Epithelial cell of esophagus (primary cell): Measurements from ENCODE around the gene PHF3.
A peak's percentile ranks its signal among the peaks of the same experiment; 100 is the strongest.

Source experiments
- DNase-seq: peaks from one replicate; pipeline ENCODE4 v3.0.0; 2010; ENCODE audit warnings: low read depth
- H3K4me3 ChIP-seq: 2 replicates; pipeline ENCODE4 v1.5.1; 2011; ENCODE audit warnings: mild to moderate bottlenecking, low read length, control low read depth
- TF ChIP-seq, protein P1 (sequence below): IDR thresholded peaks from 2 replicates; pipeline ENCODE4 v1.5.1; 2011; ENCODE audit warnings: low read depth, mild to moderate bottlenecking, low read length, control low read depth, inconsistent platforms; ENCODE audit not compliant: insufficient read depth; ENCODE audit errors: missing control alignments

Gene PHF3

DNA sequence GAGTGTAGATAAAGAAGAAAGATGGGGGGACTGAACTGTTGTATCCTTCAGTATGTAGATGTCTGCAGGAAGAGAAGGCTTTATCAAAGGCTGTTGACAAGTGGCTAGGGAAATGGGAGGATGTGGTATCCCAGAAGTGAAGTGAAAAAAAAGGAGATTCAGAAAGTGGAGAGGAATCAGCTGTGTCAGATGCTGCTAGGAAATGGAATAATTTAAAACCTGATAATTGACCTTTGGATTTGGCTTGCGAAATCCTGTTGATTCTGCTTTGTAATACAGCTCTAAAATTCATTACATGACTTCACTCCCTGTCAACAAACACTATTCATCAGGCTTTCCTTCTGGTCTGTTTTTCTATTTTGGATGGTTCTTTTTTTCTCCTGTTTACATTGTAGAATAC lies 41.7 kb downstream of the PHF3 start:
- H3K4me3 ChIP-seq, result no peak overlapping the region
- peak; percentile 37 for DNase-seq
- TF ChIP-seq, protein P1, sequence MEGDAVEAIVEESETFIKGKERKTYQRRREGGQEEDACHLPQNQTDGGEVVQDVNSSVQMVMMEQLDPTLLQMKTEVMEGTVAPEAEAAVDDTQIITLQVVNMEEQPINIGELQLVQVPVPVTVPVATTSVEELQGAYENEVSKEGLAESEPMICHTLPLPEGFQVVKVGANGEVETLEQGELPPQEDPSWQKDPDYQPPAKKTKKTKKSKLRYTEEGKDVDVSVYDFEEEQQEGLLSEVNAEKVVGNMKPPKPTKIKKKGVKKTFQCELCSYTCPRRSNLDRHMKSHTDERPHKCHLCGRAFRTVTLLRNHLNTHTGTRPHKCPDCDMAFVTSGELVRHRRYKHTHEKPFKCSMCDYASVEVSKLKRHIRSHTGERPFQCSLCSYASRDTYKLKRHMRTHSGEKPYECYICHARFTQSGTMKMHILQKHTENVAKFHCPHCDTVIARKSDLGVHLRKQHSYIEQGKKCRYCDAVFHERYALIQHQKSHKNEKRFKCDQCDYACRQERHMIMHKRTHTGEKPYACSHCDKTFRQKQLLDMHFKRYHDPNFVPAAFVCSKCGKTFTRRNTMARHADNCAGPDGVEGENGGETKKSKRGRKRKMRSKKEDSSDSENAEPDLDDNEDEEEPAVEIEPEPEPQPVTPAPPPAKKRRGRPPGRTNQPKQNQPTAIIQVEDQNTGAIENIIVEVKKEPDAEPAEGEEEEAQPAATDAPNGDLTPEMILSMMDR, result no peak

DNA sequence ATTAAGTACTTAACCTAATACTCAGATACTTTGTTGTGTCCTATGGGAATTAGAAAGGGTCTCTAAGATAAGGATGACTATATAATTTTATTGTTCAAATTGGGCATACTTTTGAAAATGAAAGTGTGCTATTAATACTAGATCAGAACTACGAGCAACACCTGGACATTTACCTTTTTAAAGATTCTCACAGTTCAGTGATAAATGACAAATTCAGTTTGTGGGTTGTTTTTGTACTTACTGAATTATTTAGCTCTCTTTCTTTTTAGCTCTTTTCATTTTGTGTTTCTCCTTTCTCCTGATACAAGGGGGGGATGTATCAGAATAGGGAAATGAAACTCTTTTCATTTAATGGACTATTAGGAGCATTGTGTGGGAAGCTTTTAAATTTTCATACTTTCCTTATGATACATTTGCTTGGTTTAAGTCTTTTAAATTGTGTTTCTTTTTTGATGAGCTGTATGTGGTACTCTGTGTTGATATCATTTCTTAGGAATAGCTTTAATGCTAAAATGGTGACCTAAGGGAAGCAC lies 47.5 kb downstream of the PHF3 start:
- TF ChIP-seq, protein P1, result no peak

DNA sequence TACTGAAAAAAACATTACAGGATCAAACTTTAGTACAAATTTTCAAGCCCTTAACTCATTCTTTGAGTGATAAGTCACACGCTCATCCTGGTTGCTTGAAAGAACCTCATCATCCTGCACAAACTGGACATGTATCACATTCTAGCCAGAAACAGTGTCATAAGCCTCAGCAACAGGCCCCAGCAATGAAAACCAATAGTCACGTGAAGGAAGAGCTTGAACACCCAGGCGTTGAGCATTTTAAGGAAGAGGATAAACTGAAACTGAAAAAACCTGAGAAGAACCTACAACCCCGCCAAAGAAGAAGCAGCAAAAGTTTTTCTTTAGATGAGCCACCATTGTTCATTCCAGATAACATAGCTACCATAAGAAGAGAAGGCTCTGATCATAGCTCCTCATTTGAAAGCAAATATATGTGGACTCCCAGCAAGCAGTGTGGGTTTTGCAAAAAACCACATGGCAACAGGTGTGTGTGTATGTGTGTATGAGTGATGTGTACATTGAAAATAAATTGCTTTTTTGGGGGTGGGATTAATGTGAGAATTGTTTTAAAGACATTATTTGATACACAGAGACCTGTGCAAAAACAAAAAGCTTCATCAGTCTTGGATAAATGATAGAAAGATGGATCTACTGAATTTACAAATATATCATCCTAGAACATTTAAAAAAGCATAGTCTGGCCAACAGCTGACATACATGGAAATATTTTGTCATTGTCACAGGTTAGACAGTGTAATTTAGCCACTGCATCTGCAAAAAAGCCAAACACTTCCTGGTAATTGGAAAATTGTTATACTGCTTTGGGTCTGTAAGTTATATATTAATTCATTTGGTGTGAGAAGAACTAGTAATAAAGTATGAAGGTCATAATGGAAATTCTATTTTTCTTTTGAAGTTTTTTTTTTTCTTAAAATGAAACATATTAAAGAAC lies 50.1 kb downstream of the PHF3 start:
- no peak for DNase-seq
- TF ChIP-seq, protein P1, result no peak
- no peak overlapping the region for H3K4me3 ChIP-seq

More for the DNA sequence above, 47.5 kb downstream of the PHF3 start:
- no peak overlapping the region for H3K4me3 ChIP-seq
- no peak for DNase-seq

DNA sequence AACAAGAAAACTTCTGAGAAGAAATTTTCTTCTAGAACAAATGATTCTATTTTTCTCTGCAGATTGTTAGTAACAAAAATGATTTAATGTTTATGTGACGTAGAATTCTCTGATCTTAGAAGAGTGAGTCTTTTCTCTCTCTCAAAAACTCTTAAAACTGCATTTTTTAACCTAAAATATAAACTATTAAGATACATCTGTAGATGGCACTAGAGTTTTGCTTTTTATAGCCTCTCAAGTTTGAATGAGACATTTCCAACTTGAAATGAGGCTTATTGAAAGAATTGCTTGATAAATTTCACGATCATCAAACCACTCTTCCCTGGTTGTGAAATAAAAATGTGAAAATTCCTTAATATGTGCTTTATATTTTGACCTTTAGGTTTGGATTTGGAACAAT lies 53.8 kb downstream of the PHF3 start:
- DNase-seq, result no peak
- no peak overlapping the region for H3K4me3 ChIP-seq
- TF ChIP-seq, protein P1, result no peak

DNA sequence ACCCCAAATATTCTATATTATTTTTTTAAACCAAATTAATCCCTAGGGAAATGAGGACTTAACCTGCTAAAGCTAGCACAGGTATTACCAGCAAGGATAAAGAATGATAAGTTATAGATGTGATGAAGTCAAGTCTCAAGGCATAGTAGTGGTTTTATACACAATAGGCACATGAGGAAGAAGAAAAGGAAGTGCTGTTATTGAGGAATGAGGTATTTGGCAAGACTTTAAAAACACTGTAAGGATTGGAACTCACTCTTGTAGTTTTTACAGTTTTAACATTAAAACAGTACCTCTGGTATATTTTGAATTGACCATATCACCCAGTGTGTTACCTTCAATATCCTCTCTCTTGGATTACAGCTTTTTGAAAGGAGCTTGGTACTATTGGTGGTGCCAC lies 54.6 kb downstream of the PHF3 start:
- no peak overlapping the region for H3K4me3 ChIP-seq
- TF ChIP-seq, protein P1, result no peak
- no peak for DNase-seq

DNA sequence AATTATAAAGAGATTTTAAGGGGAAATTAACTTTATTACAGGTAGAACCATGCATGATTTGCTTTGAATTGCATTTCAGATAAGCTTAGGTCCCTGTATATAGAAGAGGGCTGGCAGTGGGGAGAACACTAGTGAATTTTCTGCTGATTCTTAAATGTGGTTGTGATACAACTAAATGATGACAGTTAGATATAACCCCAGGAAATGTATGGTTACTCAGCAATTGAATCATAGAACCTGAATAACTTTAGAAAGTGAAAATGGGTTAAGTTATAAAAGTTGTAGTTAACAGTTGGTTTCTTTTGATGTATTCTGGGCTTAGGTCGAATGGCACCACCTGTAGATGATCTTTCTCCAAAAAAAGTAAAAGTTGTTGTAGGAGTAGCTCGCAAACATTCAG lies 70.1 kb downstream of the PHF3 start:
- DNase-seq, result no peak
- TF ChIP-seq, protein P1, result no peak

More for the DNA sequence above, 70.1 kb downstream of the PHF3 start:
- no peak overlapping the region for H3K4me3 ChIP-seq
